ENCODE measurements around the gene GFOD1.

The GFOD1 gene

GRCh38 chr6:13466304-13467215, 20.8 kb downstream of the GFOD1 start:
- Histone ChIP-seq H3K4me1 (no peaks in the 10 kb centered on the region), H3K9ac (no peak overlapping the region), H3K36me3 (ENCODE audit: control insufficient read depth, insufficient read depth, low read length) (no peaks in the 10 kb centered on the region), H3K27me3 (ENCODE audit: control insufficient read depth, insufficient read depth, low read length) (no peaks in the 10 kb centered on the region), H3K4me3 (ENCODE audit: low read depth, low read length) (no peak overlapping the region), H3K9me3 (ENCODE audit: control insufficient read depth, low read length) (no peaks in the 10 kb centered on the region), H3K27ac (no peak overlapping the region), H2AFZ (no peak overlapping the region), H3K79me2 (peaks cover 3% of the 10 kb centered on the region), H3K4me2 (ENCODE audit: low read length) (no peak overlapping the region)
- no peak for TF ChIP-seq CTCF (IDR thresholded peaks at IDR 0.05)

GRCh38 chr6:13465734-13466133, 21.7 kb downstream of the GFOD1 start:
- H3K4me1 ChIP-seq, result no peaks in the 10 kb centered on the region
- no peaks in the 10 kb centered on the region for H3K36me3 ChIP-seq (ENCODE audit: control insufficient read depth, insufficient read depth, low read length)
- no peak for TF ChIP-seq CTCF (IDR thresholded peaks at IDR 0.05)
- H3K4me2 ChIP-seq (ENCODE audit: low read length), result no peak overlapping the region
- no peak overlapping the region for H3K27ac ChIP-seq
- H3K9ac ChIP-seq, result no peak overlapping the region
- H3K79me2 ChIP-seq, result peaks cover 3% of the 10 kb centered on the region
- no peaks in the 10 kb centered on the region for H3K27me3 ChIP-seq (ENCODE audit: control insufficient read depth, insufficient read depth, low read length)
- H2AFZ ChIP-seq, result no peak overlapping the region
- no peaks in the 10 kb centered on the region for H3K9me3 ChIP-seq (ENCODE audit: control insufficient read depth, low read length)
- H3K4me3 ChIP-seq (ENCODE audit: low read depth, low read length), result no peak overlapping the region

- H3K9ac ChIP-seq, result no peak overlapping the region
- H3K4me2 ChIP-seq (ENCODE audit: low read length), result no peak overlapping the region
- H3K79me2 ChIP-seq, result peaks cover 3% of the 10 kb centered on the region
- H2AFZ ChIP-seq, result no peak overlapping the region
- no peaks in the 10 kb centered on the region for H3K27me3 ChIP-seq (ENCODE audit: control insufficient read depth, insufficient read depth, low read length)
- TF ChIP-seq CTCF (IDR thresholded peaks at IDR 0.05), result no peak
- no peak overlapping the region for H3K4me3 ChIP-seq (ENCODE audit: low read depth, low read length)
- no peaks in the 10 kb centered on the region for H3K9me3 ChIP-seq (ENCODE audit: control insufficient read depth, low read length)
- H3K36me3 ChIP-seq (ENCODE audit: control insufficient read depth, insufficient read depth, low read length), result no peaks in the 10 kb centered on the region
- H3K27ac ChIP-seq, result no peak overlapping the region
- H3K4me1 ChIP-seq, result no peaks in the 10 kb centered on the region
These were observed 23.5 kb downstream of the GFOD1 start for GRCh38 chr6:13463941-13464340.

- no peak overlapping the region for H3K4me3 ChIP-seq (ENCODE audit: low read depth, low read length)
- no peak for TF ChIP-seq CTCF (IDR thresholded peaks at IDR 0.05)
- no peaks in the 10 kb centered on the region for H3K36me3 ChIP-seq (ENCODE audit: control insufficient read depth, insufficient read depth, low read length)
- no peak overlapping the region for H2AFZ ChIP-seq
- H3K9ac ChIP-seq, result no peak overlapping the region
- H3K27ac ChIP-seq, result no peak overlapping the region
- no peak overlapping the region for H3K4me2 ChIP-seq (ENCODE audit: low read length)
- no peaks in the 10 kb centered on the region for H3K79me2 ChIP-seq
- H3K9me3 ChIP-seq (ENCODE audit: control insufficient read depth, low read length), result no peaks in the 10 kb centered on the region
- no peaks in the 10 kb centered on the region for H3K27me3 ChIP-seq (ENCODE audit: control insufficient read depth, insufficient read depth, low read length)
- H3K4me1 ChIP-seq, result no peaks in the 10 kb centered on the region
These were observed 24.1 kb downstream of the GFOD1 start for GRCh38 chr6:13463328-13463717.
